GM23338 (cell line): ENCODE data around the gene BRD2. TPM values are rescaled to one million over a fixed set of nuclear protein-coding genes. Genes with fewer than 3 reads are reported as not detected.

ENCODE experiments used
- ATAC-seq: fragments of 200-7000 bp; cut with Tn5 transposase; 3 replicates; pipeline ENCODE4 v1.9.1; 2020
- DNase-seq: peaks from one replicate; pipeline ENCODE4 v3.0.0-alpha.2; 2015; ENCODE audit warnings: low spot score
- H2AFZ ChIP-seq: fragments of 200-600 bp; sonication (generic); 2 replicates; pipeline ENCODE4 v1.8.0; 2016; ENCODE audit warnings: antibody characterized with exemption, mild to moderate bottlenecking, moderate library complexity
- H3F3A ChIP-seq: fragments of 200-600 bp; sonication (generic); replicated peaks from 2 replicates; pipeline ENCODE4 v1.8.0; 2017; ENCODE audit warnings: antibody characterized with exemption, mixed run types, low read depth
- H3K27ac ChIP-seq: fragments of 200-600 bp; sonication (generic); 2 replicates; pipeline ENCODE4 v1.6.1; 2016; ENCODE audit warnings: low read depth
- H3K27me3 ChIP-seq: fragments of 200-600 bp; sonication (generic); 2 replicates; pipeline ENCODE4 v1.8.0; 2016; ENCODE audit warnings: mild to moderate bottlenecking, mixed run types, moderate library complexity; ENCODE audit not compliant: insufficient read depth
- H3K36me3 ChIP-seq: fragments of 200-600 bp; sonication (generic); 2 replicates; pipeline ENCODE4 v1.8.0; 2016; ENCODE audit warnings: mild to moderate bottlenecking; ENCODE audit not compliant: insufficient read depth
- H3K4me1 ChIP-seq: fragments of 200-600 bp; sonication (generic); 2 replicates; pipeline ENCODE4 v1.8.0; 2016; ENCODE audit warnings: mild to moderate bottlenecking, moderate library complexity; ENCODE audit not compliant: insufficient read depth
- H3K4me2 ChIP-seq: fragments of 200-600 bp; sonication (generic); 2 replicates; pipeline ENCODE4 v1.7.1; 2017; ENCODE audit warnings: mixed run types
- H3K4me3 ChIP-seq: fragments of 200-600 bp; sonication (generic); 2 replicates; pipeline ENCODE4 v1.6.1; 2016; ENCODE audit warnings: mixed run types
- H3K79me2 ChIP-seq: fragments of 200-600 bp; sonication (generic); replicated peaks from 2 replicates; pipeline ENCODE4 v1.8.0; 2017; ENCODE audit warnings: mild to moderate bottlenecking; ENCODE audit not compliant: insufficient read depth
- H3K9me2 ChIP-seq: fragments of 200-600 bp; sonication (generic); 2 replicates; pipeline ENCODE4 v1.8.0; 2017; ENCODE audit not compliant: insufficient read depth
- H4K20me1 ChIP-seq: fragments of 200-600 bp; sonication (generic); replicated peaks from 2 replicates; pipeline ENCODE4 v1.8.0; 2017; ENCODE audit warnings: mild to moderate bottlenecking; ENCODE audit not compliant: insufficient read depth
- H3K27ac Mint-ChIP-seq: 2 replicates; pipeline ENCODE4 v1.8.0; 2020; ENCODE audit warnings: inconsistent platforms, mild to moderate bottlenecking, moderate library complexity, mixed read lengths
- H3K27me3 Mint-ChIP-seq: 3 replicates; pipeline ENCODE4 v1.8.0; 2022; ENCODE audit warnings: low read depth, mild to moderate bottlenecking, moderate library complexity, mixed read lengths, inconsistent platforms; ENCODE audit not compliant: insufficient read depth, poor library complexity
- H3K36me3 Mint-ChIP-seq: 3 replicates; pipeline ENCODE4 v1.8.0; 2021; ENCODE audit warnings: low read depth, mild to moderate bottlenecking, inconsistent platforms, moderate library complexity, mixed read lengths
- H3K4me1 Mint-ChIP-seq: 3 replicates; pipeline ENCODE4 v1.8.0; 2020; ENCODE audit warnings: mild to moderate bottlenecking, inconsistent platforms, mixed read lengths
- H3K4me3 Mint-ChIP-seq: 3 replicates; pipeline ENCODE4 v1.8.0; 2021; ENCODE audit warnings: moderate library complexity, mild to moderate bottlenecking, inconsistent platforms, mixed read lengths
- H3K9me3 Mint-ChIP-seq: 3 replicates; pipeline ENCODE4 v1.8.0; 2020; ENCODE audit warnings: moderate library complexity, mild to moderate bottlenecking, inconsistent platforms, mixed read lengths
- CREB1 ChIP-seq: fragments of 250-450 bp; sonication (Bioruptor Pico); IDR thresholded peaks from 2 replicates; pipeline ENCODE4 v1.5.0; 2020; ENCODE audit warnings: low read depth, mild to moderate bottlenecking, moderate library complexity
- EZH2 ChIP-seq: fragments of 200-600 bp; sonication (generic); IDR thresholded peaks from one replicate; pipeline ENCODE4 v1.8.0; 2017; ENCODE audit warnings: antibody characterized with exemption, mild to moderate bottlenecking, low read depth; ENCODE audit not compliant: unreplicated experiment
- EZH2phosphoT487 ChIP-seq: fragments of 200-600 bp; sonication (generic); IDR thresholded peaks from one replicate; pipeline ENCODE4 v1.8.1; 2018; ENCODE audit warnings: antibody characterized with exemption; ENCODE audit not compliant: unreplicated experiment
- JUNB ChIP-seq: IDR thresholded peaks from one replicate; pipeline ENCODE4 v1.6.1; 2016; ENCODE audit warnings: antibody characterized with exemption; ENCODE audit not compliant: unreplicated experiment
- NANOG ChIP-seq: IDR thresholded peaks from 2 replicates; pipeline ENCODE4 v1.6.1; 2016; ENCODE audit warnings: antibody characterized with exemption, borderline replicate concordance
- POLR2AphosphoS5 ChIP-seq: IDR thresholded peaks from 2 replicates; pipeline ENCODE4 v1.6.1; 2016; ENCODE audit warnings: antibody characterized with exemption, low read depth
- REST ChIP-seq: IDR thresholded peaks from one replicate; pipeline ENCODE4 v1.6.1; 2018; ENCODE audit warnings: antibody characterized with exemption; ENCODE audit not compliant: unreplicated experiment
- STAT1 ChIP-seq: IDR thresholded peaks from one replicate; pipeline ENCODE4 v1.6.1; 2016; ENCODE audit warnings: antibody characterized with exemption; ENCODE audit not compliant: unreplicated experiment
- ZNF114 ChIP-seq: fragments of 250-450 bp; sonication (Bioruptor Pico); IDR thresholded peaks from 2 replicates; pipeline ENCODE4 v1.5.0; 2020; ENCODE audit warnings: mild to moderate bottlenecking, moderate library complexity
- ZNF331 ChIP-seq: fragments of 250-450 bp; sonication (Bioruptor Pico); IDR thresholded peaks from 2 replicates; pipeline ENCODE4 v1.5.0; 2020; ENCODE audit warnings: low read depth, mild to moderate bottlenecking, moderate library complexity
- polyA plus RNA-seq: library from polyadenylated mRNA; unstranded; fragments of >200 nt; fragmentation: Nextera tagmentation; extraction: Ambion mirVana; gene quantifications from 2 replicates; pipeline ENCODE4 v1.2.1, GENCODE V29; 2016
- total RNA-seq: library from RNA; depleted of rRNA; stranded (reverse); fragments of >200 nt; shearing (Covaris generic); gene quantifications from 2 replicates; pipeline ENCODE4 v1.2.3, GENCODE V29; 2014
- TF ChIP-seq, protein P1 (sequence below), 2 experiments: fragments of 200-600 bp in 1 of 2; sonication (generic) in 1 of 2; conservative IDR thresholded peaks; 2 replicates each; pipeline versions ENCODE4 v1.5.1 to v1.6.1; 2016 to 2017; ENCODE audit warnings: antibody characterized with exemption in 2 of 2, low read depth in 2 of 2, mild to moderate bottlenecking in 2 of 2, moderate library complexity in 1 of 2
- TF ChIP-seq, protein P2 (sequence below): IDR thresholded peaks from 2 replicates; pipeline ENCODE4 v1.6.1; 2016; ENCODE audit warnings: antibody characterized with exemption
- TF ChIP-seq, protein P3 (sequence below): fragments of 250-450 bp; sonication (Bioruptor Pico); IDR thresholded peaks from 2 replicates; pipeline ENCODE4 v1.5.0; 2020; ENCODE audit warnings: mild to moderate bottlenecking, moderate library complexity

Gene BRD2
- total and polyA plus RNA-seq, 2 experiments from 2014 or later: 84.9 to 169 TPM

GRCh38 chr6:32970413-32971241, 2.2 kb downstream of the BRD2 start:
- Mint-ChIP-seq H3K4me3 (peak overlapping the region; percentile 98), H3K4me1 (peaks cover 20% of the 10 kb centered on the region), H3K27me3 (peaks cover 49% of the 10 kb centered on the region), H3K27ac (peak overlapping the region; percentile 100), H3K36me3 (peaks cover 61% of the 10 kb centered on the region), H3K9me3 (peaks cover 12% of the 10 kb centered on the region)
- H3K4me1 ChIP-seq: peaks cover 22% of the 10 kb centered on the region; the same call in 1 of the 2 replicates
- H3K27me3 ChIP-seq: no peaks in the 10 kb centered on the region
- TF ChIP-seq, protein P1, sequence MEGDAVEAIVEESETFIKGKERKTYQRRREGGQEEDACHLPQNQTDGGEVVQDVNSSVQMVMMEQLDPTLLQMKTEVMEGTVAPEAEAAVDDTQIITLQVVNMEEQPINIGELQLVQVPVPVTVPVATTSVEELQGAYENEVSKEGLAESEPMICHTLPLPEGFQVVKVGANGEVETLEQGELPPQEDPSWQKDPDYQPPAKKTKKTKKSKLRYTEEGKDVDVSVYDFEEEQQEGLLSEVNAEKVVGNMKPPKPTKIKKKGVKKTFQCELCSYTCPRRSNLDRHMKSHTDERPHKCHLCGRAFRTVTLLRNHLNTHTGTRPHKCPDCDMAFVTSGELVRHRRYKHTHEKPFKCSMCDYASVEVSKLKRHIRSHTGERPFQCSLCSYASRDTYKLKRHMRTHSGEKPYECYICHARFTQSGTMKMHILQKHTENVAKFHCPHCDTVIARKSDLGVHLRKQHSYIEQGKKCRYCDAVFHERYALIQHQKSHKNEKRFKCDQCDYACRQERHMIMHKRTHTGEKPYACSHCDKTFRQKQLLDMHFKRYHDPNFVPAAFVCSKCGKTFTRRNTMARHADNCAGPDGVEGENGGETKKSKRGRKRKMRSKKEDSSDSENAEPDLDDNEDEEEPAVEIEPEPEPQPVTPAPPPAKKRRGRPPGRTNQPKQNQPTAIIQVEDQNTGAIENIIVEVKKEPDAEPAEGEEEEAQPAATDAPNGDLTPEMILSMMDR (conservative IDR thresholded peaks at IDR 0.05; ENCODE audit: low read depth in 2 of 2): no peak
- TF ChIP-seq EZH2 (no peak), STAT1 (no peak), POLR2AphosphoS5 (no peak), REST (no peak), CREB1 (CRISPR knock-in tag) (no peak), EZH2phosphoT487 (no peak), JUNB (no peak), ZNF114 (CRISPR knock-in tag) (no peak), ZNF331 (CRISPR knock-in tag) (no peak), NANOG (no peak)
- TF ChIP-seq, protein P2, sequence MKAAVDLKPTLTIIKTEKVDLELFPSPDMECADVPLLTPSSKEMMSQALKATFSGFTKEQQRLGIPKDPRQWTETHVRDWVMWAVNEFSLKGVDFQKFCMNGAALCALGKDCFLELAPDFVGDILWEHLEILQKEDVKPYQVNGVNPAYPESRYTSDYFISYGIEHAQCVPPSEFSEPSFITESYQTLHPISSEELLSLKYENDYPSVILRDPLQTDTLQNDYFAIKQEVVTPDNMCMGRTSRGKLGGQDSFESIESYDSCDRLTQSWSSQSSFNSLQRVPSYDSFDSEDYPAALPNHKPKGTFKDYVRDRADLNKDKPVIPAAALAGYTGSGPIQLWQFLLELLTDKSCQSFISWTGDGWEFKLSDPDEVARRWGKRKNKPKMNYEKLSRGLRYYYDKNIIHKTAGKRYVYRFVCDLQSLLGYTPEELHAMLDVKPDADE: no peak
- TF ChIP-seq, protein P3, sequence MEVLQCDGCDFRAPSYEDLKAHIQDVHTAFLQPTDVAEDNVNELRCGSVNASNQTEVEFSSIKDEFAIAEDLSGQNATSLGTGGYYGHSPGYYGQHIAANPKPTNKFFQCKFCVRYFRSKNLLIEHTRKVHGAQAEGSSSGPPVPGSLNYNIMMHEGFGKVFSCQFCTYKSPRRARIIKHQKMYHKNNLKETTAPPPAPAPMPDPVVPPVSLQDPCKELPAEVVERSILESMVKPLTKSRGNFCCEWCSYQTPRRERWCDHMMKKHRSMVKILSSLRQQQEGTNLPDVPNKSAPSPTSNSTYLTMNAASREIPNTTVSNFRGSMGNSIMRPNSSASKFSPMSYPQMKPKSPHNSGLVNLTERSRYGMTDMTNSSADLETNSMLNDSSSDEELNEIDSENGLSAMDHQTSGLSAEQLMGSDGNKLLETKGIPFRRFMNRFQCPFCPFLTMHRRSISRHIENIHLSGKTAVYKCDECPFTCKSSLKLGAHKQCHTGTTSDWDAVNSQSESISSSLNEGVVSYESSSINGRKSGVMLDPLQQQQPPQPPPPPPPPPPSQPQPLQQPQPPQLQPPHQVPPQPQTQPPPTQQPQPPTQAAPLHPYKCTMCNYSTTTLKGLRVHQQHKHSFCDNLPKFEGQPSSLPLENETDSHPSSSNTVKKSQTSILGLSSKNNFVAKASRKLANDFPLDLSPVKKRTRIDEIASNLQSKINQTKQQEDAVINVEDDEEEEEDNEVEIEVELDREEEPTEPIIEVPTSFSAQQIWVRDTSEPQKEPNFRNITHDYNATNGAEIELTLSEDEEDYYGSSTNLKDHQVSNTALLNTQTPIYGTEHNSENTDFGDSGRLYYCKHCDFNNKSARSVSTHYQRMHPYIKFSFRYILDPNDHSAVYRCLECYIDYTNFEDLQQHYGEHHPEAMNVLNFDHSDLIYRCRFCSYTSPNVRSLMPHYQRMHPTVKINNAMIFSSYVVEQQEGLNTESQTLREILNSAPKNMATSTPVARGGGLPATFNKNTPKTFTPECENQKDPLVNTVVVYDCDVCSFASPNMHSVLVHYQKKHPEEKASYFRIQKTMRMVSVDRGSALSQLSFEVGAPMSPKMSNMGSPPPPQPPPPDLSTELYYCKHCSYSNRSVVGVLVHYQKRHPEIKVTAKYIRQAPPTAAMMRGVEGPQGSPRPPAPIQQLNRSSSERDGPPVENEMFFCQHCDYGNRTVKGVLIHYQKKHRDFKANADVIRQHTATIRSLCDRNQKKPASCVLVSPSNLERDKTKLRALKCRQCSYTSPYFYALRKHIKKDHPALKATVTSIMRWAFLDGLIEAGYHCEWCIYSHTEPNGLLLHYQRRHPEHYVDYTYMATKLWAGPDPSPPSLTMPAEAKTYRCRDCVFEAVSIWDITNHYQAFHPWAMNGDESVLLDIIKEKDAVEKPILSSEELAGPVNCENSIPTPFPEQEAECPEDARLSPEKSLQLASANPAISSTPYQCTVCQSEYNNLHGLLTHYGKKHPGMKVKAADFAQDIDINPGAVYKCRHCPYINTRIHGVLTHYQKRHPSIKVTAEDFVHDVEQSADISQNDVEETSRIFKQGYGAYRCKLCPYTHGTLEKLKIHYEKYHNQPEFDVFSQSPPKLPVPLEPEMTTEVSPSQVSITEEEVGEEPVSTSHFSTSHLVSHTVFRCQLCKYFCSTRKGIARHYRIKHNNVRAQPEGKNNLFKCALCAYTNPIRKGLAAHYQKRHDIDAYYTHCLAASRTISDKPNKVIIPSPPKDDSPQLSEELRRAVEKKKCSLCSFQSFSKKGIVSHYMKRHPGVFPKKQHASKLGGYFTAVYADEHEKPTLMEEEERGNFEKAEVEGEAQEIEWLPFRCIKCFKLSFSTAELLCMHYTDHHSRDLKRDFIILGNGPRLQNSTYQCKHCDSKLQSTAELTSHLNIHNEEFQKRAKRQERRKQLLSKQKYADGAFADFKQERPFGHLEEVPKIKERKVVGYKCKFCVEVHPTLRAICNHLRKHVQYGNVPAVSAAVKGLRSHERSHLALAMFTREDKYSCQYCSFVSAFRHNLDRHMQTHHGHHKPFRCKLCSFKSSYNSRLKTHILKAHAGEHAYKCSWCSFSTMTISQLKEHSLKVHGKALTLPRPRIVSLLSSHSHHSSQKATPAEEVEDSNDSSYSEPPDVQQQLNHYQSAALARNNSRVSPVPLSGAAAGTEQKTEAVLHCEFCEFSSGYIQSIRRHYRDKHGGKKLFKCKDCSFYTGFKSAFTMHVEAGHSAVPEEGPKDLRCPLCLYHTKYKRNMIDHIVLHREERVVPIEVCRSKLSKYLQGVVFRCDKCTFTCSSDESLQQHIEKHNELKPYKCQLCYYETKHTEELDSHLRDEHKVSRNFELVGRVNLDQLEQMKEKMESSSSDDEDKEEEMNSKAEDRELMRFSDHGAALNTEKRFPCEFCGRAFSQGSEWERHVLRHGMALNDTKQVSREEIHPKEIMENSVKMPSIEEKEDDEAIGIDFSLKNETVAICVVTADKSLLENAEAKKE (CRISPR knock-in tag): no peak
- peaks cover 32% of the 10 kb centered on the region for H4K20me1 ChIP-seq
- ATAC-seq (peak; percentile 4), DNase-seq (peak; percentile 92)
- peaks cover 27% of the 10 kb centered on the region for H3K36me3 ChIP-seq
- H3K4me3 ChIP-seq: peak overlapping the region; percentile 99
- H3K9me2 ChIP-seq: no peaks in the 10 kb centered on the region
- H2AFZ ChIP-seq: no peak overlapping the region
- H3K27ac ChIP-seq: peak overlapping the region; percentile 100
- H3F3A ChIP-seq: peaks cover 38% of the 10 kb centered on the region
- H3K4me2 ChIP-seq: peak overlapping the region; percentile 100
- peaks cover 67% of the 10 kb centered on the region for H3K79me2 ChIP-seq
